Measurements from ENCODE around the gene CDC26. TPM values are rescaled to one million over a fixed set of nuclear protein-coding genes. Genes with fewer than 3 reads are reported as not detected.

CDC26 gene
- total and polyA plus RNA-seq, 2 experiments from 2014 or later = 21.6 to 67.2 TPM

GRCh38 chr9:113274474-113275156, 757 bp downstream of the CDC26 start:
- peak; percentile 82 for DNase-seq
- no peaks in the 10 kb centered on the region for H3K27me3 ChIP-seq (replicated peaks; ENCODE audit: insufficient read depth)
- in situ Hi-C loops (cut with MboI) = no loop called here
- peaks cover 14% of the 10 kb centered on the region for H3F3A ChIP-seq (ENCODE audit: insufficient read depth)
- peak overlapping the region; percentile 92 for H3K4me3 ChIP-seq
- TF ChIP-seq EZH2phosphoT487 (IDR thresholded peaks at IDR 0.05; ENCODE audit: insufficient read depth, low read depth) = no peak
- TF ChIP-seq EZH2 (IDR thresholded peaks at IDR 0.05; ENCODE audit: insufficient read depth, poor library complexity, severe bottlenecking) = no peak
- H3K4me2 ChIP-seq (ENCODE audit: unreplicated experiment) = peak overlapping the region; percentile 100
- H2AFZ ChIP-seq = peak overlapping the region; percentile 91
- no peaks in the 10 kb centered on the region for H3K9me3 ChIP-seq (ENCODE audit: low read depth)
- no peaks in the 10 kb centered on the region for H4K20me1 ChIP-seq (ENCODE audit: insufficient read depth)
- no peaks in the 10 kb centered on the region for H3K9me2 ChIP-seq (ENCODE audit: insufficient read depth)
- H3K79me2 ChIP-seq (ENCODE audit: insufficient read depth) = peaks cover 69% of the 10 kb centered on the region
- H3K27ac ChIP-seq = peak overlapping the region; percentile 92
- peak overlapping the region; percentile 97 for H3K9ac ChIP-seq
- peaks cover 51% of the 10 kb centered on the region for H3K36me3 ChIP-seq (ENCODE audit: low read depth)
- H3K4me1 ChIP-seq (ENCODE audit: insufficient read depth) = peaks cover 13% of the 10 kb centered on the region
- WGBS, 2 experiments (ENCODE audit: low coverage in 1 of 2, low lambda C conversion rate in 2 of 2, missing lambda C conversion rate in 2 of 2) = 1 to 3% methylated on average over 15 of the region's 15 CpGs

GRCh38 chr9:113269871-113270270, 5.5 kb downstream of the CDC26 start:
- 76 to 85% methylated on average over 2 of the region's 2 CpGs for WGBS, 2 experiments (ENCODE audit: low coverage in 1 of 2, low lambda C conversion rate in 2 of 2, missing lambda C conversion rate in 2 of 2)
- no peaks in the 10 kb centered on the region for H4K20me1 ChIP-seq (ENCODE audit: insufficient read depth)
- in situ Hi-C loops (cut with MboI) = no loop called here
- H3K79me2 ChIP-seq (ENCODE audit: insufficient read depth) = peaks cover 27% of the 10 kb centered on the region
- peaks cover 41% of the 10 kb centered on the region for H3K36me3 ChIP-seq (ENCODE audit: low read depth)
- H3K4me1 ChIP-seq (ENCODE audit: insufficient read depth) = peaks cover 7% of the 10 kb centered on the region
- H3K9ac ChIP-seq = no peak overlapping the region
- TF ChIP-seq EZH2phosphoT487 (IDR thresholded peaks at IDR 0.05; ENCODE audit: insufficient read depth, low read depth) (no peak), EZH2 (IDR thresholded peaks at IDR 0.05; ENCODE audit: insufficient read depth, poor library complexity, severe bottlenecking) (no peak)
- no peak overlapping the region for H2AFZ ChIP-seq
- no peak overlapping the region for H3K4me3 ChIP-seq
- H3K27me3 ChIP-seq (replicated peaks; ENCODE audit: insufficient read depth) = no peaks in the 10 kb centered on the region
- no peaks in the 10 kb centered on the region for H3K9me3 ChIP-seq (ENCODE audit: low read depth)
- H3K4me2 ChIP-seq (ENCODE audit: unreplicated experiment) = no peak overlapping the region
- H3K27ac ChIP-seq = no peak overlapping the region
- DNase-seq = no peak
- no peaks in the 10 kb centered on the region for H3K9me2 ChIP-seq (ENCODE audit: insufficient read depth)
- peaks cover 12% of the 10 kb centered on the region for H3F3A ChIP-seq (ENCODE audit: insufficient read depth)

- Histone ChIP-seq H3K27ac (no peak overlapping the region), H3K4me1 (ENCODE audit: insufficient read depth) (peaks cover 7% of the 10 kb centered on the region), H3K27me3 (replicated peaks; ENCODE audit: insufficient read depth) (no peaks in the 10 kb centered on the region), H3K9me3 (ENCODE audit: low read depth) (no peaks in the 10 kb centered on the region), H3K9me2 (ENCODE audit: insufficient read depth) (no peaks in the 10 kb centered on the region), H3K79me2 (ENCODE audit: insufficient read depth) (peaks cover 22% of the 10 kb centered on the region), H3F3A (ENCODE audit: insufficient read depth) (peaks cover 8% of the 10 kb centered on the region; the same call in 1 of the 2 replicates), H4K20me1 (ENCODE audit: insufficient read depth) (no peaks in the 10 kb centered on the region), H3K4me2 (ENCODE audit: unreplicated experiment) (no peak overlapping the region), H3K36me3 (ENCODE audit: low read depth) (peaks cover 41% of the 10 kb centered on the region), H2AFZ (no peak overlapping the region), H3K4me3 (no peak overlapping the region), H3K9ac (no peak overlapping the region)
- in situ Hi-C loops (cut with MboI) = no loop called here
- 56 to 58% methylated on average over 2 of the region's 2 CpGs for WGBS, 2 experiments (ENCODE audit: low coverage in 1 of 2, low lambda C conversion rate in 2 of 2, missing lambda C conversion rate in 2 of 2)
- DNase-seq = no peak
- TF ChIP-seq EZH2 (IDR thresholded peaks at IDR 0.05; ENCODE audit: insufficient read depth, poor library complexity, severe bottlenecking) = no peak
- TF ChIP-seq EZH2phosphoT487 (IDR thresholded peaks at IDR 0.05; ENCODE audit: insufficient read depth, low read depth) = no peak
These were observed 6.0 kb downstream of the CDC26 start for GRCh38 chr9:113269355-113269754.

- in situ Hi-C loops (cut with MboI) = no loop called here
- Histone ChIP-seq H4K20me1 (ENCODE audit: insufficient read depth) (no peaks in the 10 kb centered on the region), H3K4me1 (ENCODE audit: insufficient read depth) (no peaks in the 10 kb centered on the region)
These were observed 7.3 kb downstream of the CDC26 start for GRCh38 chr9:113267911-113268566.

More at GRCh38 chr9:113267911-113268566, 7.3 kb downstream of the CDC26 start:
- no peak overlapping the region for H2AFZ ChIP-seq
- WGBS, 2 experiments (ENCODE audit: low coverage in 1 of 2, low lambda C conversion rate in 2 of 2, missing lambda C conversion rate in 2 of 2) = 92 to 95% methylated on average over 4 of the region's 4 CpGs
- no peak overlapping the region for H3K4me2 ChIP-seq (ENCODE audit: unreplicated experiment)
- peaks cover 8% of the 10 kb centered on the region; the same call in 1 of the 2 replicates for H3F3A ChIP-seq (ENCODE audit: insufficient read depth)
- H3K79me2 ChIP-seq (ENCODE audit: insufficient read depth) = peaks cover 9% of the 10 kb centered on the region
- no peak for DNase-seq
- no peak overlapping the region for H3K27ac ChIP-seq
- no peaks in the 10 kb centered on the region for H3K9me3 ChIP-seq (ENCODE audit: low read depth)
- H3K9me2 ChIP-seq (ENCODE audit: insufficient read depth) = no peaks in the 10 kb centered on the region
- H3K36me3 ChIP-seq (ENCODE audit: low read depth) = peaks cover 39% of the 10 kb centered on the region
- no peak overlapping the region for H3K9ac ChIP-seq
- TF ChIP-seq EZH2phosphoT487 (IDR thresholded peaks at IDR 0.05; ENCODE audit: insufficient read depth, low read depth) (no peak), EZH2 (IDR thresholded peaks at IDR 0.05; ENCODE audit: insufficient read depth, poor library complexity, severe bottlenecking) (no peak)
- no peaks in the 10 kb centered on the region for H3K27me3 ChIP-seq (replicated peaks; ENCODE audit: insufficient read depth)
- no peak overlapping the region for H3K4me3 ChIP-seq
